ENCODE measurements around the gene ANKLE2.
"Not testable (repeated sequence)": the region's sequence is repeated elsewhere in the genome, so short reads cannot be mapped to it uniquely, and the experiment has no call there.

ANKLE2 gene
- long read RNA-seq, donor 1, full-length matches to known transcripts: 8 of 15 reads
- long read RNA-seq, donor 1, partial matches to known transcripts: 7 of 15 reads
- long read RNA-seq, donor 1, other reads (novel, unspliced or antisense): 0 of 15 reads
- long read RNA-seq, donor 2, full-length matches to known transcripts: 3 of 8 reads
- long read RNA-seq, donor 2, partial matches to known transcripts: 5 of 8 reads
- long read RNA-seq, donor 2, other reads (novel, unspliced or antisense): 0 of 8 reads
- long read RNA-seq, donor 3, full-length matches to known transcripts: 4 of 9 reads
- long read RNA-seq, donor 3, partial matches to known transcripts: 5 of 9 reads
- long read RNA-seq, donor 3, other reads (novel, unspliced or antisense): 0 of 9 reads
- long read RNA-seq, donor 4, full-length matches to known transcripts: 13 of 25 reads
- long read RNA-seq, donor 4, partial matches to known transcripts: 12 of 25 reads
- long read RNA-seq, donor 4, other reads (novel, unspliced or antisense): 0 of 25 reads
- long read RNA-seq, donor 5, full-length matches to known transcripts: 6 of 6 reads
- long read RNA-seq, donor 5, partial matches to known transcripts: 0 of 6 reads
- long read RNA-seq, donor 5, other reads (novel, unspliced or antisense): 0 of 6 reads
- long read RNA-seq, donor 6, full-length matches to known transcripts: 10 of 10 reads
- long read RNA-seq, donor 6, partial matches to known transcripts: 0 of 10 reads
- long read RNA-seq, donor 6, other reads (novel, unspliced or antisense): 0 of 10 reads
- long read RNA-seq, donor 7, full-length matches to known transcripts: 13 of 13 reads
- long read RNA-seq, donor 7, partial matches to known transcripts: 0 of 13 reads
- long read RNA-seq, donor 7, other reads (novel, unspliced or antisense): 0 of 13 reads
- long read RNA-seq, donor 8, full-length matches to known transcripts: 6 of 6 reads
- long read RNA-seq, donor 8, partial matches to known transcripts: 0 of 6 reads
- long read RNA-seq, donor 8, other reads (novel, unspliced or antisense): 0 of 6 reads

GRCh38 chr12:132761032-132761920 is at the start of gene ANKLE2:
TSS of gene ANKLE2 (minus strand) at chr12:132761832. CDS start at chr12:132761798, 34 bp downstream.
- peak; percentile 60 for DNase-seq

- DNase-seq: not testable (repeated sequence)
Measured at GRCh38 chr12:132809391-132809790, 47.8 kb upstream of the ANKLE2 start.

GRCh38 chr12:132807295-132808092 is 45.9 kb upstream of the ANKLE2 start:
- DNase-seq: no peak

DNA sequence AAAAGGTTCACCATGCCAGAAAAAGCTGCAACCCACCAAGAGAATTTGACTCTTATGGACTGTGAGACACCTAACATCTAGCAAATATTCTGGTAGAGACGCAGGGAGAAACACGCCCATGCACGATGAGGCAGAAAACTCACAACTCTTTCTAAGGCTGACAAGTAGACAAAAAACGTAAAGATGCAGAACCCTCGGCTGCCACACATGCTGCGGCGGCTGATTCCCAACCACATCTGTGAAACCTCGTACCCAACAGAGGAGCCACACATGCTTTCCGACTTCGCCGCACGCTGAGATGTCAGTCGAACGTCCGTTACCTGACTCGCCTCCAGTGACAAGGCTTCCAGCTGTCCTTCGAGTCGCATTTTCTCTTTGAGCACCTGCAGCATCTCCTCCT is 45.2 kb upstream of the ANKLE2 start:
- DNase-seq: no peak

- DNase-seq: no peak
Measured at GRCh38 chr12:132804426-132804861, 42.8 kb upstream of the ANKLE2 start.

GRCh38 chr12:132803888-132804287 is 42.3 kb upstream of the ANKLE2 start:
- no peak for DNase-seq

GRCh38 chr12:132803125-132803524 is 41.5 kb upstream of the ANKLE2 start:
- no peak for DNase-seq

GRCh38 chr12:132801741-132802140 is 40.1 kb upstream of the ANKLE2 start:
- DNase-seq: no peak

- DNase-seq: no peak
Measured at GRCh38 chr12:132798836-132799235, 37.2 kb upstream of the ANKLE2 start.

DNA sequence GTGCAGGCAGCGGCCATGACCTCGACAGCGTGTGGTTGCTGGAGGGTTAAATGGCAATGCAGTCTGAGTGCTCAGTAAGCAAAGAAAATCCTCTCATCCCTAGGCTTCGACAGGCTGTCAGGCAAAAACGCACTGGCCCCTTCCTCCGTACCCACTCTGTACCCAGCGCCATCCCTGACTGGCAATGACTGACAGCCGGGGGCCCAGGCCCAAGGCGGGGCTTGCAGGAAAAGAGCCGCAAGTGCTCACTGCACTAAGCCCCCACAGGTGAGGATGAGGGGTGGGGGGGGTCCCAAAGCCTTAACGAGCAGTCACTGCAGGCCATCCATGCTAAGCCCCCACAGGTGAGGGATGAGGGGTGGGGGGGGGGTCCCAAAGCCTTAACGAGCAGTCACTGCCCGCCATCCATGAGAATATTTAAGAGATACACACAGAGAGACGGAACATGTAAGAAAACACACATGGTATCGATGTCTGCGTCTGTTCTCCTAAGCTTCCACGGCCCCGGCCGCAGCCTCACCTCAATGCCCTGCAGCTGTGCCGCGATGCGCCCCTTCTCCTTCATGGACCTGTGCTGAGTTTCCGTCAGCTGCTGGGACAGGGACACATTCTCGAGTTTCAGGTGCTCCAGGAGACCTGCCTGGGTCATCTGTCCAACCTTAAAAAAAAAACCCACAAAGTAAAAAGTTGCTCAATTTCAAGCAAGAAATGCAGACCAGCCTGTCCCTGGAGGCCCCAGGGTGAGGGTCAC is 36.4 kb upstream of the ANKLE2 start:
- DNase-seq: no peak

GRCh38 chr12:132795847-132796246 is 34.2 kb upstream of the ANKLE2 start:
- no peak for DNase-seq

GRCh38 chr12:132791940-132792339 is 30.3 kb upstream of the ANKLE2 start:
- DNase-seq: not testable (repeated sequence)

GRCh38 chr12:132789099-132789471 is 27.5 kb upstream of the ANKLE2 start:
- no peak for DNase-seq

GRCh38 chr12:132788375-132789098 is 26.9 kb upstream of the ANKLE2 start:
- DNase-seq: no peak

GRCh38 chr12:132787877-132788276 is 26.2 kb upstream of the ANKLE2 start:
- DNase-seq: no peak

DNA sequence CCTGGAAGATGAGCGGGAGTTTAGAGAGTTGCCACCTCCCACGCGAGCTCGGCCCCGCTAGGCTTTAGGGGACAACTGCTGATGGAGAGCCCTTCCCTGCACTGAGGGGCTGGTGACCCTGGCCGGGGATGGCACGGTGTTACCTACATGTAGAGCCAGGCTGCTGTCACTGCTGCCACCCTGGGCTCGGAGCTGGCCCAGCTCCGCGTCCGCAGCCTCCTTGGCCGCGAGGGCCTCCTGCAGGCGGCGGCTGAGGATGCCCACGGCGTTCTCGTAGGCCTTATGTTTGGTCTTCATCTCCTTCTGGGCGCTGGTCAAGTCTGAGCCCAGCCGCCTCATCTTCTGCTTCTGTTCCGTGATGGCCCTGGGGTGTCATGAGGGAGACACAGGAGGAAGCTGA is 24.6 kb upstream of the ANKLE2 start:
- no peak for DNase-seq

DNA sequence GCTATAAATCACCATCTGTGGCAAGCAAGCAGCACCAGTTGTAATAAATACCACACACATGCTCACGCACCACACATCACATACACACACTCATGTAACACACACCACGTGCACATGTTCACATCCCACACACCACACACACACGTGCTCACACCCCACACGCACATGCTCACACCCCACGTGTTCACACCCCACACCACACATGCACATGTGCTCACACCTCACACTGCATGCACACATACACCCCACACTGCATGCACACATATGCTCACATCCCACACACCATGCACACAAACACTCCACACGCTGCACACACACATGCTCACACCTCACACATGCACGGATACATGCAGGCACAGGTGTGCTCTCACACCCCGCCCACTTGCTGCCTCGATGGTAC is 22.9 kb upstream of the ANKLE2 start:
- no peak for DNase-seq

DNA sequence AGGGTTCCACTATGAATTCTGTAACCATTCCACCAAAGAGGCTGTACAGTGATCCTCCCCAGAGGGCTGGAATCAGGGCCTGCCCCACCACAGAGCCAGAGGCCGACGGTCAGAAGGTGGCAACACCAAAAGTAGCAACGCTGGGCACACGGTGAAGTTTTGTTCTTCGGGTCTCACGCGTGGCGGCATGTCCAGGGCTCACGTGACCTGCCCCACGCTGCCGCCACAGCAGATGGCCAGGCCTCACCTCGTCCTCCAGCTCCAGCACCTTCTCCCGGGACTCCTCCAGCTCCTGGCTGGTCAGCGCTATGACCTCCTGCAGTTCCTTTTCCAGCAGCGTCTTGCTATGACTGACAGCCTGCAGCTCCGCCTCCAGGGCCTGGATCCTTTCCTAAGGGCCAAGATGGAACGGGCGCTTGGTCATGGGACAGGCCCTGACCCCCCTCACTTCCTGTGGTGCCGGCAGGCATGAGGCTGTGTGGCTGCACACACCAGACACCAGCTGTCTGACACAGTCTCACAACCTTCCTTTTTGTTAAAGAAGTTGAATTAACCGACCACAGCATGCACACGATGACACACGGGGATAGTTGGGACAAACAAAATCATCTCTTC is 22.4 kb upstream of the ANKLE2 start:
- DNase-seq: no peak

DNA sequence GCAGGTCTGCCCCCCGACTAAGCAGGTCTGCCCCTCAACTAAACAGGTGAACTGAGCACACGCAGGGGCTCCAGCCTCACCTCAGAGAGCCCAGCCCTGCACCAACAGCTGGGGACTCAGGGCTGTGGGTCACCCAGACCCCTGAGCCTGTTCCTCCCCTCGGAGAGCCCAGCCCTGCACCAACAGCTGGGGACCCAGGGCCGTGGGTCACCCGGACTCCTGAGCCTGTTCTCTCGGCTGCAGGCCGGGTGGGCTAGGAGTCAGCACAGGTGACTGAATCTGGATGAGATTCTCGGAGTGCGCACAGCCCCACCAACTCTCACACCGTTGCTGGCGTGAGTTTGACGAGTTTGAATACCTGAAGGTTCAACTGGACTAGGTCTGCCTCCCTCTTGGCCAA is 20.3 kb upstream of the ANKLE2 start:
- no peak for DNase-seq
